Prostate gland (tissue), 2 donors: ENCODE data around the gene LRRC3B.

Experiments used
- CTCF ChIP-seq, 4 experiments: fragments of 200-600 bp in 2 of 4; fragments of 450-650 bp in 2 of 4; sonication (generic) in 2 of 4; IDR thresholded peaks; 1 replicate in 3 of 4; 2 replicates in 1 of 4; pipeline ENCODE4 v1.5.1; 2016 to 2019; ENCODE audit warnings: antibody characterized with exemption in 4 of 4, mild to moderate bottlenecking in 2 of 4, moderate library complexity in 2 of 4
- POLR2A ChIP-seq: fragments of 450-650 bp; IDR thresholded peaks from one replicate; pipeline ENCODE4 v1.6.1; 2016; ENCODE audit warnings: antibody characterized with exemption, mild to moderate bottlenecking
- POLR2AphosphoS5 ChIP-seq: sonication (generic); formaldehyde crosslinking; IDR thresholded peaks from one replicate; pipeline ENCODE4 v1.6.1; 2017; ENCODE audit warnings: antibody characterized with exemption

GRCh38 chr3:26712211-26713026 is 89.8 kb downstream of the LRRC3B start:
- TF ChIP-seq POLR2AphosphoS5 = no peak
- peak; percentile 22 to 69 (median 62) for TF ChIP-seq CTCF (IDR thresholded peaks at IDR 0.05)
- no peak for TF ChIP-seq POLR2A
